Rectal smooth muscle tissue (tissue), 1 donor: ENCODE measurements around the gene HELT.

Experiments
- H3K27ac ChIP-seq: one replicate; pipeline ENCODE4 v1.7.0; 2013; ENCODE audit warnings: low read depth, low read length, inconsistent platforms
- H3K27me3 ChIP-seq: one replicate; pipeline ENCODE4 v1.7.0; 2013; ENCODE audit warnings: low read length; ENCODE audit not compliant: control insufficient read depth, insufficient read depth
- H3K36me3 ChIP-seq: one replicate; pipeline ENCODE4 v1.7.0; 2013; ENCODE audit warnings: low read length; ENCODE audit not compliant: control insufficient read depth, insufficient read depth
- H3K4me1 ChIP-seq: one replicate; pipeline ENCODE4 v1.7.0; 2013; ENCODE audit warnings: low read length; ENCODE audit not compliant: control insufficient read depth, insufficient read depth
- H3K4me3 ChIP-seq: one replicate; pipeline ENCODE4 v1.7.0; 2013; ENCODE audit warnings: low read length
- H3K9ac ChIP-seq: one replicate; pipeline ENCODE4 v1.7.0; 2013; ENCODE audit warnings: low read length

The HELT gene

GRCh38 chr4:185011408-185011807 is 6.9 kb upstream of the HELT start:
- H3K4me3 ChIP-seq = no peak overlapping the region

GRCh38 chr4:185013417-185014125 is 4.7 kb upstream of the HELT start:
- Histone ChIP-seq H3K9ac (no peak overlapping the region), H3K4me3 (no peak overlapping the region), H3K27ac (no peak overlapping the region), H3K36me3 (no peaks in the 10 kb centered on the region), H3K27me3 (peaks cover 22% of the 10 kb centered on the region), H3K4me1 (no peaks in the 10 kb centered on the region)

More at GRCh38 chr4:185011408-185011807, 6.9 kb upstream of the HELT start:
- Histone ChIP-seq H3K9ac (no peak overlapping the region), H3K36me3 (no peaks in the 10 kb centered on the region), H3K4me1 (no peaks in the 10 kb centered on the region), H3K27me3 (peaks cover 22% of the 10 kb centered on the region), H3K27ac (no peak overlapping the region)

DNA sequence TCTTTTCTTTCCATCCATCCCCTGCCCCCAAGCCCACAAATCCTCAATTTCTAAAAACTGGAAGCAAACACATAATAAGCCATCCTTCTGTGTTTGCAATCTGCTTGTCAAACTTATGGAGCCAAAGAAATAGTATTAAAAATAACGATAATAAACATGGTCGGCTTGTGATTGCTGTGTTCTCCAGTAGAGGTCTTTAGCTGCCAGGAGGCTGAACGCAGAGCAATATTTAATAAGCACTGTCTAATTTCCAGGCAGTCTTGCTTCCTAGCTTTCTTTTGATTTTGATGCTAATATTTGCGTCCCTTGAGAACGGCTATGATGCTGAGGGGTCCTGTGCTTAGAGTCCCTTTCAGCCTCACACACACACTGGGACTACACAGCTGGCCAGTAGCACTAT is 3.2 kb upstream of the HELT start:
- Histone ChIP-seq H3K4me1 (no peaks in the 10 kb centered on the region), H3K9ac (no peak overlapping the region), H3K27ac (no peak overlapping the region), H3K4me3 (no peak overlapping the region), H3K27me3 (peaks cover 29% of the 10 kb centered on the region), H3K36me3 (no peaks in the 10 kb centered on the region)

GRCh38 chr4:185016101-185016940 is 2.0 kb upstream of the HELT start:
- Histone ChIP-seq H3K9ac (no peak overlapping the region), H3K4me1 (no peaks in the 10 kb centered on the region), H3K27me3 (peaks cover 28% of the 10 kb centered on the region), H3K36me3 (no peaks in the 10 kb centered on the region), H3K4me3 (no peak overlapping the region), H3K27ac (no peak overlapping the region)

DNA sequence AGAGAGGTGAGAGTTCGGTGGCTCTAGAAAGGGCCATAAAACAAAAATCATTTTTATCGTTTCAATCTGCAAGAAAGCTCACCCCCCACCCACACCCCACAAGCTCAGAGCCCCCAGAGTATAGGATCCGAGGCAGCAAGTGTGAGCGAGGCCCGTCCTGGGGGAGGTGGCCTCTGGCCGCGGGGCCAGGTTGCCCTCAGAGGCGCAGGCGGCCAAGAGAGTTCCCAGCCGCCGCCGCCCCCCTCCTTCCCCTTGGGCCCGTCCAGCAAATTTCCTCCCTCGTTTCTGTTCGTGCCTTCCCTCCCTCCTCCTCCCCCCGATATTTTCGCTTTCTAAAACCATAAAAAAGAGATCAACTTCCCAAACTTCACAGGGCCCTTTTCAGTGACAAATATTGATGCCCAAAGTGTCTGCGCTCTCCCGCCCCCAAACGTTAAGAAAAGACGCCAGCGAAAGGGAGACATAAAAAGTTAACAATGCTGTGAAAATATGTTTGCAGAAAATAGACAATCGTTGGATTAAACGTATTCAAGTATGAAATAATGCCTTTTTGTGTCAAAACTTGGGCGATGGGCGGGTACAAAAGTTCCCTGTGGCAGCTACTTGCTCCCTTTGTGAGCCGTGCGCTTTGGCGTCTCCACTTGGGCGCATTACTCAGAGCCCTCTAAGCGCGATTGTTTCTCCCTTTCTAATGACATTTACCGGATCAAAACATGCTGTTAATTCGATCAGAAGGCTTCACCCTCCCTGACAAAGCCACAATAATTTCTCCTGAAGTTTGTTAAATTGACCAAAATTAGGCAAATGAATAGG is 1.1 kb upstream of the HELT start:
- no peak overlapping the region for H3K4me3 ChIP-seq
- H3K4me1 ChIP-seq = no peaks in the 10 kb centered on the region
- no peak overlapping the region for H3K9ac ChIP-seq
- H3K27me3 ChIP-seq = peaks cover 28% of the 10 kb centered on the region
- H3K36me3 ChIP-seq = no peaks in the 10 kb centered on the region
- H3K27ac ChIP-seq = no peak overlapping the region

- no peaks in the 10 kb centered on the region for H3K36me3 ChIP-seq
- H3K4me3 ChIP-seq = no peak overlapping the region
- peaks cover 32% of the 10 kb centered on the region for H3K27me3 ChIP-seq
- no peak overlapping the region for H3K9ac ChIP-seq
- no peaks in the 10 kb centered on the region for H3K4me1 ChIP-seq
- H3K27ac ChIP-seq = no peak overlapping the region
Observed at GRCh38 chr4:185018834-185019455, 655 bp downstream of the HELT start.

DNA sequence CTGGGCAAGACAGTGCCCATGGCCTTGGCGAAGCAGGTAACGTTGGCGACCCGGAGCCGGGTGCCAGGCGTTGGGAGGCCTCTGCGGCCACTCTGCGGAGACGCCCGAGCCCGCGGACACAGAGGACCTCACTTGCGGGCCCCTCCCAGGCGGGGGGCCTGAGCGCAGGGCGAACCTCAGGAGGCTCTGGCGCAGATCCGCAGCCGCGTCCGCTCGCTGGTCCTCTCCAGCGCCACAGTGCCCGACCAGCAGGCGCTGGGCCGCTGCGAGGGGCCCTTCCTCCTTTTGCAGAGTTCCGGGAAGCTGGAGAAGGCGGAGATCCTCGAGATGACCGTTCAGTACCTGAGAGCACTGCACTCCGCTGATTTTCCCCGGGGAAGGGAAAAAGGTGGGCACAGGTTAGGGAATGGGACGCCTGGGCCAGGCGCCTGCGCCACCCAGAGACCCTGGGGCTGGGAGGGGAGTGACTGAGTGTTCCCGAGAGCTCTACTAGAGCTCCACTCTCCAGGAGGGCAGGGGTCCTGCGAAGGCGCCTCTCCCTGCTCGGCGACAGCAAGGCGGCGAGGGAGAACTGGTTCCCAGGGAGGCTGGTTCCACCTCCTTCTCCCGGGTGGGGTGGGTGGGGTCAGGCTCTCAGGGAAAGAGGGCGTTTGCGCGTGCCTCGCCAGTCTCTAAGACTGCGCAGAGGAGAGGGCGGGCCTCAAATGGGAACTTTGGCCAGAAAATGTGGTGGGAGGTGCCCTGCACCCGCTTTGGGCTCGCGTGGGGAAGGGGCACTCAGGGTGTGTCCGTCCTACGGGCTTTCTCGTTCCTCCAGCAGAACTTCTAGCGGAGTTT is 1.4 kb downstream of the HELT start:
- no peak overlapping the region for H3K4me3 ChIP-seq
- H3K27ac ChIP-seq = no peak overlapping the region
- H3K9ac ChIP-seq = no peak overlapping the region
- H3K27me3 ChIP-seq = peaks cover 31% of the 10 kb centered on the region
- H3K4me1 ChIP-seq = no peaks in the 10 kb centered on the region
- no peaks in the 10 kb centered on the region for H3K36me3 ChIP-seq

GRCh38 chr4:185020293-185020808 is 2.1 kb downstream of the HELT start:
- Histone ChIP-seq H3K27ac (no peak overlapping the region), H3K27me3 (peaks cover 28% of the 10 kb centered on the region), H3K9ac (no peak overlapping the region), H3K36me3 (no peaks in the 10 kb centered on the region), H3K4me1 (no peaks in the 10 kb centered on the region), H3K4me3 (no peak overlapping the region)

DNA sequence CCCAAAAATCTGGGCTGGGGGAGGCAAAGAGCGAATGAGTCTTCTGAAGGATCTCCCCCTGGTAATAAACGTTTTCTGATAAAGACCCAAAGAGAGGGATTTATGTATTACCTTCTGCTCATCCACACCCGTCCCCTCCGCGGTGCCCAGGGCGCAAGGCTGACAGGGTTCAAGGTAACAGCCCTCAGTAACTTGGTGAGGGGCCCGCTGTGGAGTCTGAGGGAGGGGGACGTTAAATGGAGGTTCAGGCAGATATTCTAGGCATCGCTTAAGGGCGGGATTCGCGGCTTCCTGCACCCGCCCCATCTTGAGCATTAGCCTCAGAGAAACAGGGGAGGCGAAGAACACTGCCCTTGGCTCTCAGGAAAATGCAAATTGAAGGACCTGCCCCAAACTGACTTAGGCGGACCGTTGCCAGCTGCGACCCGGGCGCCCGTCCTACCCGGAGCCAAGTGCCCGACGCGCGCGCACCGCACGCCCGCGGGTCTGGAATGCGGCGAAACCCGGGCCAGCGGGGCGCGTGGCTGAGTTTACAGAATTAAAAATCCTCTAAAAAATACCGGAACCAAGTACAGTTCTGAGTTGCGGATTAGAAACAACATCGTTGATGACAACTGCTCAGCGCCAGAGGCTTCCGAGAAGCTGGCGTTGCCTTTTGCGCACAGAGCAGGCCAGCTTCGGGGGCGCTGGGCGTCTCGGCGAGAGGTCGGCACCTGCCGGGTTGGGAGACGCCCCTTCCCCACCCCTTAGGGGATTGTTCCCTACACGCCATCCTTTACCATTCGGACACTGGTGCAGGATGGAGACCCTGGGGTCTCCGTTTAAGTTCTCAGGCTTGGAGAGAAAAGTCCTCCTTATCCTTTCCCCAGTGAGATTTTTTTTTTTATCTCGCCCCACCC is 2.8 kb downstream of the HELT start:
- Histone ChIP-seq H3K9ac (no peak overlapping the region), H3K4me3 (no peak overlapping the region), H3K27me3 (peaks cover 21% of the 10 kb centered on the region), H3K36me3 (no peaks in the 10 kb centered on the region), H3K27ac (no peak overlapping the region), H3K4me1 (no peaks in the 10 kb centered on the region)

DNA sequence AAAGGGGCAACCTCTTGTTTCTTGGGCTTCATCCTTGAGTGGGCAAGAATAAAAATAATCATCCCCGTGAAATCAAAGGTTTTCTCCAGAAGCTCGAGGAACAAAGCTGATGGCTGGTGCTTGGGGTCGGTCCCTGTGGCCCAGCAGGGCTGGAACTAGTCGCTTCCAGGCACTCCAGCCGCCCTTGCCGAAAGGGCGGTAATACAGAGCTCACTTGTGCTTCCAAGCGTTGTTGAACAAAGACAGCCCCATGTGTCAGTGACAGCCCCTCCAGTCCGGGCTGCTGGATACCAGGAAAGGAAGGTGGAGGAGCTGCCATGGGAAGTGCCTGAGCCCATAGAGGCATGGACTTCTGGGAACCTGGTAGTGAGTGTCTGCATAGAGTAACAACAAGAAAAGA is 5.2 kb downstream of the HELT start:
- Histone ChIP-seq H3K36me3 (no peaks in the 10 kb centered on the region), H3K27ac (no peak overlapping the region), H3K9ac (no peak overlapping the region), H3K4me3 (no peak overlapping the region), H3K27me3 (peaks cover 21% of the 10 kb centered on the region), H3K4me1 (no peaks in the 10 kb centered on the region)
